Stimulated activated CD8-positive, alpha-beta memory T cell treated with anti-CD3 and anti-CD28 coated beads, Interleukin-15, amount 100 ng/mL, for 4 hours (primary cell): Measurements from ENCODE around the gene SMIM3.
A peak's percentile ranks its signal among the peaks of the same experiment; 100 is the strongest.
"Not testable (repeated sequence)": the region's sequence is repeated elsewhere in the genome, so short reads cannot be mapped to it uniquely, and the experiment has no call there.

Experiments
- DNase-seq, 2 donors: peaks; one replicate each; pipeline ENCODE4 v3.0.0-alpha.2; 2020; ENCODE audit warnings: low read depth in 2 of 2

The SMIM3 gene, protein sequence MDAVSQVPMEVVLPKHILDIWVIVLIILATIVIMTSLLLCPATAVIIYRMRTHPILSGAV

DNA sequence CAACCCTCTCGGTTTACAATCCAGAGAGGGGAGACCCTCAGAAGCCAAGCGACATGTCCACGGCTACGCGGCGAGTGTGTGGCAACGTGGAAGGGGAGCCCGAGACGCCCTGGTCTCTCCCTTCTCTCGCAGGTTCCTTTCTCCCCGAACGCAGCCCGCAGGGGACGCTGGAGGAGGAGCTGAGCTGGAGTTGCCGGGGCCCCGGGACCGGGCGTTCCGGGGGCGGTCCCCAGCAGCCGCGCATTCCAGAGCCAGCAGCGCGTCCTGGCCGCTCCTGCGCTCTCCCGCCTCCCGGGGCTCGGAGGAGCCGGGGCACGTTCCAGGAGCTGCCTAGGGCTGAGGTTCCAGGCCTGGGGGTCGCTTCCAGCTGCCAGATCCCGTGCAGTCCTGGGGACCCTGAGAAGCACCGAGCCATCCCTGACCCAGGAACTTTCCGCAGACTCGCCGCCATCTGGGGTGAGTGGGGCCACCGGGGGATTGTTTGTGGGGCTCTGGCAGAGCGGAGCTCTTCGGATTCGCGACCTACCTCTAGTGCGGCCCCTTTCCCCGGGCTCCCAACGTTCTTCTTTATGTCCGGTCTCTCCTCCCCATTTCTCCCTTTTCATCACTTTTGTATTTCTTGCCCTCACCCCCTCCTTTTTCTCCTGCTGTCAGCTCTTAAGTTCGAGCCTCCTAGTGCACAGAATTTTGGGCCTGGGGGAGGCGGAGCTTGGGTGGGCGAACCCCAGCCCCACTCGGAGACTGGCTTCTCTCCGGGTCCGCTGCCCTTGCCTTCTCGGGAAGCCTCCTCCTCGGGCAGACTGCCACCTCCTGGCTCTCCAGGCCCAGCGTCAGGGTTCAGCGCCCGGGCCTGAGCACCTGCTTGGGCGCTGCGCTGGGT, at the start of gene SMIM3:
TSS of gene SMIM3 (plus strand) at position 241 of the 880 bp plus-strand sequence. CDS start 16,684 bp downstream, outside the sequence.
- DNase-seq = peak in 1 of 2 donors; percentile 40

- DNase-seq = no peak
Measured at GRCh38 chr5:150729859-150730258, 48.7 kb upstream of the SMIM3 start.

DNA sequence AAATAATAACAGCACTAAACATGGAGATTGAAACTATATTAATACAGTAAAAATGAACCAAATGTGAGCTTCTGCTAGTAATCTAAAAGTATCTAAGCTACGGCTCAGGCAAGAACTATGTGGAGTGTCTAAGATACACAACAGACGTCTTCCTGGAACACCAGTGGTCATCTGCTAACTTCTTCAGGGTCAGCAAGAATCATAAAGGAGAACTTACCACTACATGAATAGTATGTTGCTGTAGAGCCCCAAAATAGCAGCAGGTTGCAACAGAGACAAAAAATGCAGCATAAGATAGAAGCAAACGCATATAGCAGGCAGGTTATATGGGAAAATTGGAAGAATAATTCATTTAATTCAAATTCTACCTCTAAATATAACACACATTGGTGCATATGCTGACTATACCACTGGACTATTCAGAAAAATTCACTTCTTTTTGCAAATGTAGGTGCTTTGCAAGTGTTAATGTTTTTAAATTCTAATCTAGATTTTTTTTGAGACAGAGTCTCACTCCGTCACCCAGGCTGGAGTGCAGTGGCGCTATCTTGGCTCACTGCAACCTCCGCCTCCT, 46.8 kb upstream of the SMIM3 start:
- DNase-seq = no peak

DNA sequence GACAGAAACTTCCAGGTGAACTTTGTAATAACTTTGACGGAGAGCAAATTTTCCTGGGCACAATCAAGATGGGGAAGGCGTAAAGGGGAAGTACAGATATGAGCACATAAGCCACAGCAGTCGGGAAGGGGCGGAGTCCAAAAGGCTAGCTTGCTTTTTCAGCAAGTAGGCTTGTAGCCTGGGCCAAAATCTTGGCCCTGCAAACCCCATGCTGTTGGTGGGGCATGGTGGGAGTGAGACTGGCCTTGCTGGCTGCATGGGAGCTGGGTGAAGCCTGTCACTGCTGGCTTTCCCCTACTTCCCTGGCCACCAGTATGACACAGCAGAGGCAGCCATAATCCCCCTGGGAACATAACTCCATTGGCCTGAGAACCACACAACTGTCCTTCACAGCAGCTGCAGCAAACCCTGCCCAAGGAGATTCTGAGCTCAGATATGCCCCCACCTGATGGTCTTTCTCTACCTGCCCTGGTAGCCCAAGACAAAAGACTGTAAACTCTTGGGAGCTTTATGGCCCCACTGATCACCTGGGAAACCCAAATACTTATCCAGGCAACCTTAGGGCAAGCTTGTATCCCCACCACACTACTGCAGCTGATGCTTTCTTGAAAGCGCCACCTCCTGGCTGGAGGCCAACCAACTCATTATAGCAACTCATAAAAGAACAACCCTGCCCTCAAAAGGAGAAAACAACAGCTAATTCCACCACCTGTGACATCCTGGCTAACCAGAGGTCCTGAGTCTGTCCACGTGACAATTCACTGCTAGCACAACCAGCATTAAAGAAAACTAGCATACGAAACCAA, 43.8 kb upstream of the SMIM3 start:
- no peak for DNase-seq

DNA sequence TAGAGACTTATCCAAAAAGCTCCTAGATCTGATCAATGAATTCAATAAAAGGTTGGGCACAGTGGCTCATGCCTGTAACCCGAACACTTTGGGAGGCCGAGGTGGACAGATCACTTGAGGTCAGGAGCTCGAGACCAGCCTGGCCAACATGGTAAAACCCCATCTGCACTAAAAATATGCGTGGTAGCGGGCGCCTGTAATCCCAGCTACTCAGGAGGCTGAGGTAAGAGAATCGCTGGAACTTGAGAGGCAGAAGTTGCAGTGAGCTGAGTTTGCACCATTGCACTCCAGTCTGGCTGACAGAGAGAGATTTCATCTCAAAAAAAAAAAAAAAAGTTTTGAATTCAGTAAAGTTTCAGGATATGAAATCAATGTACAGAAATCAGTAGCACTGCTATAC, 39.7 kb upstream of the SMIM3 start:
- no peak for DNase-seq

DNA sequence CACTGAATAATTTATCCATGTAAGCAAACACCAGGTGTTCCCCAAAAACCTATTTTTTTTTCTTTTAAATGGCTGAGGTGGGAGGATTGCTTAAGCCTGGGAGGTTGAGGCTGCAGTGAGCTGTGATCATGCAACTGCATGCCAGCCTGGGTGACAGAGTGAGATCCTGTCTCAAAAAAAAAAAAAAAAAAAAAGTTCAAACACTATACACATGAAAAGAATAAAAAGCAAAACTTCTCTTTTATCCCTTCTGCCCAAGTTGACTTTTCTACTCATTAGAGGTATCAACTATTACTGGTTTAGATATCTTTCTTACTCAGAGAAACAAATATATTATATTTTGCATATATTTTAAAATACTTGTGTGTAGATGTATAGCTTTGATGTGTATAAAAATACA, 37.6 kb upstream of the SMIM3 start:
- DNase-seq = no peak

DNA sequence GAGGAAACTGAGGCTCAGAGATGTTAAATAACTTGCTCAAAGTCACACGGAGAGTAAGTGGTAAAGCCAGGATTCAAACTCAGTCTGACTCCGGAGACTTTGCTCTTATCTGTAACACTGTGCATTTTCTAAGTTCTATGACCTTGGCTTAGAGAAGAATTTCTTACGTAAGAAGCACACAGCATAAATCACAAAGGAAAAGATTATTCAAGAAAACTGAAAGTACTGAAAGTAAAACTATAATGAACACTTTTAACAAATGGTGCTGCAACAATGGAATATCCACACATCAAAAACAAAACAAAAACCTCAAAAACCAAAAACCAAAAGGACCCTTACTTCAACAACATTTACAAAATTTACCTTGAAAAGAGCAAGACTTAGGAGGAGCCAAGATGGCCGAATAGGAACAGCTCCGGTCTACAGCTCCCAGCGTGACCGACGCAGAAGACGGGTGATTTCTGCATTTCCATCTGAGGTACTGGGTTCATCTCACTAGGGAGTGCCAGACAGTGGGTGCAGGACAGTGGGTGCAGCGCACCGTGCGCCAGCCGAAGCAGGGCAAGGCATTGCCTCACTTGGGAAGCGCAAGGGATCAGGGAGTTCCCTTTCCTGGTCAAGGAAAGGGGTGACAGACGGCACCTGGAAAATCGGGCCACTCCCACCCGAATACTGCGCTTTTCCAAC, 36.0 kb upstream of the SMIM3 start:
- DNase-seq = not testable (repeated sequence)

- DNase-seq = not testable (repeated sequence)
Measured at GRCh38 chr5:150743142-150743488, 35.4 kb upstream of the SMIM3 start.

DNA sequence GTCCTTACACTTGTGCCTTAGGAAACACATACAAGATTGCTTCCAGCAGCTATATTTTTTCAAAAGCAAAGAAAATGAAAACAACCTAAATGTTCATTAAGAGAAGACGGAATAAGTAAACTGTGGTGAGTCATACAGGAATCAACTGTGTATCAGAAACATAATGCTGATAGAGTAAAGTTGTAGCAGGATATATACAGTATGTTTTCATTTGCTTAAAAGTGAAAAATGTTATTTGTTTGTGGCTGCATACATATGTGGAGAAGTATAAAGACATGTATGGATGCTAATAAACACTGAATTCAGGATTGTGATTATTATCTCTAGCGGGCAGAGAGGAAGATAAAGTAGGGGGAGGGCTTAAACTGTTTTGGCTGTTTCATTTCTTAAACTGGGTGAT, 28.1 kb upstream of the SMIM3 start:
- no peak for DNase-seq

DNA sequence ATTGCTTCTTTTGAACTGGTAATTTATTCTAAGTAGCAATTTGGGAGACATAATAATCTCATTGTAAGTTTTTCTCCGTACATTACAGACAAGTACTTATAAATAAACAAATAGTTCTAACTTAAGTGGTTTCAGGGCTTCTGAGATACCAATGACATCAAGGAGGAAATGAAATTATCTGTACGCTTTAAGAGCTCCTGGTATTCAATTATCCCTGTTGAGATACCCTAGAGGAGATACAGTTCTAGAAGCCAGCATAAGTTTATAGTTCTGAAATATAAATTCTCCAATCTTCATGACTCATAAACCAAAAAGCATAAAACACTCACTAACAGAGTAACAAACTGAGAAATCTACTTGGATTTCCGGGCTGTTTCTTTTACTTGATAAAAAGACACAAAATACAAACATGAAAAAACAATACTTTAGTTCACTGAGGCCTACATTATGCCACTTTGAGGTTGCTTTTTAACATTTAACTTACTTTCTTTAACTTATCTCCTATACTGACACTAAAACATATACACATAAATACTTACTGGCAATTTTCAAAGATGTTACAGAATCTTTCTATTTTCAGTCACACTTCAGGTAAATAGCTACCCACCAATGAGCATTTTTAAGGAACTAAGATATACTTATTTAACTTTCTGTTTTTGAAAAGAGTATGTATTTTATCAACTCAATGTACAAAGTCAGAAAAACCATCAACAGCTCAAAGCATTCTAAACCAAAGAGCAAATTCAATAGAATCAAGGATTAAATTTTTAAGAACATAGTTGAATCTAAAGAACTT, 27.3 kb upstream of the SMIM3 start:
- DNase-seq = no peak

- no peak for DNase-seq
Measured at GRCh38 chr5:150753463-150753862, 25.1 kb upstream of the SMIM3 start.

DNA sequence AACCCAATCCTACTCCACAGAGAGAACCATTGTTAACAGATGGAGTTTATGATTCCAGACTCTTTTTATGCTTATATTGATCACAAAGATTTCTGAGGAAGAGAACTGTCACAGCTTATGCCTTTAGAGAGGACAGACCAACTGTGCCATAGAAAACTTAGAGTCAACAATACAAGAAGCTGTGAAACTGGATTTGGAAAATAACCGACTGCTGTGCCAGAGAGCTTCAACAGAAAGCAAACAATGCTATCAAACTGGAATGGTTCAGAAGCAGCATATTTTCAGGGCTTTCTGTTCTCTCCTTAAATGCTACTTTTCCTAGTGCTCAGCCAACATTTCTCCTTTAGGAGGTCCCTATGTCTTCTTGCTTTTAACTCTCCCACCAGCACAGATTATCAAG, 24.7 kb upstream of the SMIM3 start:
- DNase-seq = no peak

GRCh38 chr5:150757087-150757649, 21.4 kb upstream of the SMIM3 start:
- DNase-seq = no peak

DNA sequence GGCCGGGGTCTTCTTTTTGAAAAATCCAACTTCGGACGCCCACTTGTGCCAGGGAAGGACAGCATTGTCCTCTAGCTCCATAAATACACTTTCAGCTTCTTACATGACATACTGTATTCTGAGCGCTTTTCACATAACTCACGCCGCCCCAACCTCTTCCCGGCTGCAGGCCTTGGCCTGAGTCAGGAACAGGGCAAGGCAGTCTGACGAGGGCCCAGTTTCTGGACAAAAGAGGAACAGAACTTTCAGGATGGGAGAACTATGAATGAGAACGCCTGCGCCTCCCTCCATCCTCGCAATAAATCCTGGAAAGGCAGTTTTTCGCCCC, 20.4 kb upstream of the SMIM3 start:
- no peak for DNase-seq

- peak; percentile 84 to 87 for DNase-seq
Measured at GRCh38 chr5:150758531-150759333, 19.8 kb upstream of the SMIM3 start, which contains the start of gene DCTN4. TSS of gene DCTN4 (minus strand) at chr5:150759017. CDS start at chr5:150758993, 24 bp downstream.

- DNase-seq = no peak
Measured at GRCh38 chr5:150759334-150759583, 19.3 kb upstream of the SMIM3 start.

- no peak for DNase-seq
Measured at GRCh38 chr5:150762211-150762610, 16.3 kb upstream of the SMIM3 start.

- DNase-seq = no peak
Measured at GRCh38 chr5:150763023-150763769, 15.4 kb upstream of the SMIM3 start.

- DNase-seq = no peak
Measured at GRCh38 chr5:150764530-150764929, 14.0 kb upstream of the SMIM3 start.
